DND-41 (cell line): ENCODE data around the gene C10orf62.

Experiments used
- CTCF ChIP-seq: IDR thresholded peaks from 2 replicates; pipeline ENCODE4 v1.5.1; 2012; ENCODE audit warnings: borderline replicate concordance, low read length, moderate library complexity, mild to moderate bottlenecking; ENCODE audit not compliant: poor library complexity, severe bottlenecking; ENCODE audit errors: extremely low read depth
- EZH2 ChIP-seq: IDR thresholded peaks from 3 replicates; pipeline ENCODE4 v1.6.1; 2012; ENCODE audit warnings: borderline replicate concordance, low read depth, mild to moderate bottlenecking, moderate library complexity, low read length, inconsistent platforms; ENCODE audit not compliant: severe bottlenecking

GRCh38 chr10:97571622-97572021 lies 17.9 kb upstream of the C10orf62 start:
- TF ChIP-seq CTCF (no peak), EZH2 (no peak)
